Stimulated activated naive CD8-positive, alpha-beta T cell treated with anti-CD3 and anti-CD28 coated beads, Interleukin-15, Interleukin-2, amounts not matched to agents 100 ng/mL and 50 ng/mL, for 24 hours (primary cell): ENCODE results near the gene EQTN.
"Not testable (repeated sequence)": the region's sequence is repeated elsewhere in the genome, so short reads cannot be mapped to it uniquely, and the experiment has no call there.

Source experiments
- H3K27ac Mint-ChIP-seq: one replicate; pipeline ENCODE4 v1.8.0; 2021; ENCODE audit warnings: mild to moderate bottlenecking, mixed read lengths
- H3K27me3 Mint-ChIP-seq: one replicate; pipeline ENCODE4 v1.8.0; 2021; ENCODE audit warnings: mixed read lengths
- H3K36me3 Mint-ChIP-seq: one replicate; pipeline ENCODE4 v1.8.0; 2021; ENCODE audit warnings: low read depth, mixed read lengths
- H3K4me1 Mint-ChIP-seq: one replicate; pipeline ENCODE4 v1.8.0; 2021; ENCODE audit warnings: low read depth, mixed read lengths
- H3K4me3 Mint-ChIP-seq: one replicate; pipeline ENCODE4 v1.8.0; 2021; ENCODE audit warnings: mild to moderate bottlenecking, mixed read lengths
- H3K9me3 Mint-ChIP-seq: one replicate; pipeline ENCODE4 v1.8.0; 2021; ENCODE audit warnings: mixed read lengths

Gene EQTN

GRCh38 chr9:27276193-27277030 lies 20.5 kb downstream of the EQTN start:
- H3K27ac Mint-ChIP-seq: no peak overlapping the region
- H3K27me3 Mint-ChIP-seq: no peaks in the 10 kb centered on the region
- no peaks in the 10 kb centered on the region for H3K4me1 Mint-ChIP-seq
- no peaks in the 10 kb centered on the region for H3K9me3 Mint-ChIP-seq
- peak overlapping the region; percentile 3 for H3K4me3 Mint-ChIP-seq
- H3K36me3 Mint-ChIP-seq: no peaks in the 10 kb centered on the region

- H3K27me3 Mint-ChIP-seq: no peaks in the 10 kb centered on the region
- H3K27ac Mint-ChIP-seq: no peak overlapping the region
- no peaks in the 10 kb centered on the region for H3K4me1 Mint-ChIP-seq
- no peaks in the 10 kb centered on the region for H3K9me3 Mint-ChIP-seq
- no peak overlapping the region for H3K4me3 Mint-ChIP-seq
- H3K36me3 Mint-ChIP-seq: no peaks in the 10 kb centered on the region
These were observed 23.8 kb downstream of the EQTN start for GRCh38 chr9:27273186-27273585.

GRCh38 chr9:27272103-27272502 lies 24.8 kb downstream of the EQTN start:
- no peaks in the 10 kb centered on the region for H3K4me1 Mint-ChIP-seq
- no peak overlapping the region for H3K4me3 Mint-ChIP-seq
- H3K9me3 Mint-ChIP-seq: no peaks in the 10 kb centered on the region
- H3K27ac Mint-ChIP-seq: no peak overlapping the region
- no peaks in the 10 kb centered on the region for H3K27me3 Mint-ChIP-seq
- no peaks in the 10 kb centered on the region for H3K36me3 Mint-ChIP-seq

GRCh38 chr9:27261517-27262211 lies 35.3 kb downstream of the EQTN start:
- H3K4me3 Mint-ChIP-seq: no peak overlapping the region
- H3K4me1 Mint-ChIP-seq: no peaks in the 10 kb centered on the region
- H3K9me3 Mint-ChIP-seq: no peaks in the 10 kb centered on the region
- H3K27me3 Mint-ChIP-seq: no peaks in the 10 kb centered on the region
- no peaks in the 10 kb centered on the region for H3K36me3 Mint-ChIP-seq
- no peak overlapping the region for H3K27ac Mint-ChIP-seq

GRCh38 chr9:27260789-27261516 lies 36.0 kb downstream of the EQTN start:
- H3K9me3 Mint-ChIP-seq: no peaks in the 10 kb centered on the region
- H3K27ac Mint-ChIP-seq: no peak overlapping the region
- no peaks in the 10 kb centered on the region for H3K4me1 Mint-ChIP-seq

GRCh38 chr9:27258662-27259061 lies 38.3 kb downstream of the EQTN start:
- Mint-ChIP-seq H3K4me1 (no peaks in the 10 kb centered on the region), H3K27ac (no peak overlapping the region)

More at GRCh38 chr9:27260789-27261516, 36.0 kb downstream of the EQTN start:
- Mint-ChIP-seq H3K4me3 (no peak overlapping the region), H3K27me3 (no peaks in the 10 kb centered on the region), H3K36me3 (no peaks in the 10 kb centered on the region)

GRCh38 chr9:27248702-27249101 lies 48.2 kb downstream of the EQTN start:
- Mint-ChIP-seq H3K4me1 (no peaks in the 10 kb centered on the region), H3K4me3 (no peak overlapping the region), H3K36me3 (no peaks in the 10 kb centered on the region), H3K27ac (no peak overlapping the region), H3K9me3 (no peaks in the 10 kb centered on the region), H3K27me3 (peaks cover 7% of the 10 kb centered on the region)

More at GRCh38 chr9:27258662-27259061, 38.3 kb downstream of the EQTN start:
- Mint-ChIP-seq H3K9me3 (no peaks in the 10 kb centered on the region), H3K4me3 (no peak overlapping the region), H3K27me3 (no peaks in the 10 kb centered on the region), H3K36me3 (no peaks in the 10 kb centered on the region)

- Mint-ChIP-seq H3K9me3 (no peaks in the 10 kb centered on the region), H3K4me3 (no peak overlapping the region), H3K4me1 (no peaks in the 10 kb centered on the region), H3K27ac (no peak overlapping the region), H3K27me3 (peaks cover 7% of the 10 kb centered on the region), H3K36me3 (no peaks in the 10 kb centered on the region)
These were observed 49.2 kb downstream of the EQTN start for GRCh38 chr9:27247756-27248155.

GRCh38 chr9:27239648-27240047 lies 57.3 kb downstream of the EQTN start:
- not testable (repeated sequence) for H3K4me1 Mint-ChIP-seq, H3K27me3 Mint-ChIP-seq, H3K27ac Mint-ChIP-seq, H3K4me3 Mint-ChIP-seq, H3K36me3 Mint-ChIP-seq
- H3K9me3 Mint-ChIP-seq: peaks cover 11% of the 10 kb centered on the region
